HCT116 (cell line): ENCODE data around the gene CAB39. TPM values are rescaled to one million over a fixed set of nuclear protein-coding genes. Genes with fewer than 3 reads are reported as not detected.

Experiments used
- ATAC-seq: fragments of 200-7000 bp; cut with Tn5 transposase; 2 replicates; pipeline ENCODE4 v1.9.1; 2020; ENCODE audit warnings: mild to moderate bottlenecking, moderate library complexity
- BruUV-seq: library from RNA; stranded (reverse); fragments of 400-500 nt; replicated peaks from 2 replicates; lab custom pipeline; 2021; lab: Mats Ljungman, UMichigan
- CTCF ChIA-PET: fragments of 300-600 bp; sonication (Branson Sonifier 250); formaldehyde crosslinking; loops from one replicate; lab custom pipeline; 2021; ENCODE audit warnings: antibody characterized with exemption; lab: Charles Lee
- POLR2A ChIA-PET: fragments of 300-600, 350-600 bp; sonication (Branson Sonifier 250); formaldehyde crosslinking; loops from one replicate; lab custom pipeline; 2021; ENCODE audit warnings: antibody characterized with exemption; lab: Charles Lee
- RAD21 ChIA-PET, 2 experiments: fragments of 300-600 bp; sonication (Branson Sonifier 250); formaldehyde crosslinking; loops; one replicate each; lab custom pipeline; 2023; ENCODE audit warnings: low total read pairs in 2 of 2; ENCODE audit not compliant: uncharacterized antibody in 2 of 2, unreplicated experiment in 2 of 2, low non-redundant PET in 1 of 2; lab: Charles Lee
- DNase-seq: peaks from one replicate; pipeline ENCODE4 v3.0.0-alpha.2; 2010; ENCODE audit warnings: low read depth, low spot score
- H2AFZ ChIP-seq: fragments of 200-600 bp; shearing (Covaris generic), sonication (generic); 2 replicates; pipeline ENCODE4 v1.6.1; 2017; ENCODE audit warnings: low read depth, mixed run types, mixed read lengths, antibody characterized with exemption, low read length; ENCODE audit not compliant: poor library complexity, severe bottlenecking
- H3K27ac ChIP-seq: 2 replicates; pipeline ENCODE4 v1.5.1; 2012; ENCODE audit warnings: low read depth, low read length
- H3K27me3 ChIP-seq: fragments of 200-600 bp; sonication (generic); 2 replicates; pipeline ENCODE4 v1.6.1; 2016; ENCODE audit warnings: mixed run types, low read length, mixed read lengths; ENCODE audit not compliant: insufficient read depth
- H3K36me3 ChIP-seq, 2 experiments: fragments of 200-500 bp in 1 of 2; fragments of 200-600 bp in 1 of 2; sonication (Bioruptor generic) in 1 of 2; sonication (generic) in 1 of 2; 2 replicates each; pipeline versions ENCODE4 v1.5.1 to v1.6.1; 2014 to 2016; ENCODE audit warnings: low read length in 2 of 2, inconsistent platforms in 1 of 2, mixed read lengths in 1 of 2, mixed run types in 1 of 2; ENCODE audit not compliant: insufficient read depth in 2 of 2, control insufficient read depth in 1 of 2
- H3K4me1 ChIP-seq, 2 experiments: fragments of 200-600 bp in 1 of 2; sonication (generic) in 1 of 2; 2 replicates each; pipeline versions ENCODE4 v1.5.1 to v1.6.1; 2012 to 2017; ENCODE audit warnings: low read length in 2 of 2, inconsistent platforms in 1 of 2, mild to moderate bottlenecking in 1 of 2, mixed read lengths in 1 of 2, mixed run types in 1 of 2, moderate library complexity in 1 of 2; ENCODE audit not compliant: insufficient read depth in 2 of 2, control insufficient read depth in 1 of 2
- H3K4me2 ChIP-seq: fragments of 200-600 bp; sonication (generic); 2 replicates; pipeline ENCODE4 v1.6.1; 2017; ENCODE audit warnings: mixed run types, low read length, mixed read lengths
- H3K4me3 ChIP-seq, 2 experiments: fragments of 200-600 bp in 1 of 2; sonication (generic) in 1 of 2; replicated peaks in 1 of 2; 2 replicates each; pipeline ENCODE4 v1.5.1; 2011 to 2016; ENCODE audit warnings: low read length in 2 of 2, control low read depth in 1 of 2, low read depth in 1 of 2, mild to moderate bottlenecking in 1 of 2, mixed read lengths in 1 of 2, mixed run types in 1 of 2
- H3K79me2 ChIP-seq: fragments of 200-600 bp; sonication (generic); 2 replicates; pipeline ENCODE4 v1.6.1; 2017; ENCODE audit warnings: mild to moderate bottlenecking, mixed run types, low read length, moderate library complexity, mixed read lengths; ENCODE audit not compliant: insufficient read depth
- H3K9ac ChIP-seq: fragments of 200-600 bp; sonication (generic); 2 replicates; pipeline ENCODE4 v1.6.1; 2016; ENCODE audit warnings: low read length, mixed read lengths
- H3K9me2 ChIP-seq: fragments of 200-600 bp; sonication (generic), shearing (Covaris generic); 2 replicates; pipeline ENCODE4 v1.6.1; 2017; ENCODE audit warnings: mixed run types, mild to moderate bottlenecking, moderate library complexity; ENCODE audit not compliant: insufficient read depth
- H3K9me3 ChIP-seq, 2 experiments: fragments of 200-500 bp in 1 of 2; fragments of 200-600 bp in 1 of 2; sonication (Bioruptor generic) in 1 of 2; sonication (generic) in 1 of 2; 2 replicates each; pipeline ENCODE4 v1.6.1; 2014 to 2017; ENCODE audit warnings: low read length in 2 of 2, mixed read lengths in 2 of 2, inconsistent platforms in 1 of 2, low read depth in 1 of 2, mild to moderate bottlenecking in 1 of 2, mixed run types in 1 of 2, moderate library complexity in 1 of 2; ENCODE audit not compliant: control insufficient read depth in 1 of 2, insufficient read depth in 1 of 2
- H4K20me1 ChIP-seq: fragments of 200-600 bp; sonication (generic), shearing (Covaris generic); 2 replicates; pipeline ENCODE4 v1.6.1; 2017; ENCODE audit warnings: mixed run types, mild to moderate bottlenecking, moderate library complexity; ENCODE audit not compliant: insufficient read depth
- EGR1 ChIP-seq: IDR thresholded peaks from 2 replicates; pipeline ENCODE4 v1.6.1; 2012; ENCODE audit warnings: low read depth
- ELF1 ChIP-seq: IDR thresholded peaks from 2 replicates; pipeline ENCODE4 v1.6.1; 2012; ENCODE audit warnings: low read depth, borderline replicate concordance
- EZH2 ChIP-seq: fragments of 200-600 bp; sonication (generic); IDR thresholded peaks from 2 replicates; pipeline ENCODE4 v1.6.1; 2017; ENCODE audit warnings: antibody characterized with exemption, mixed run types
- POLR2AphosphoS5 ChIP-seq: IDR thresholded peaks from 2 replicates; pipeline ENCODE4 v1.6.1; 2011; ENCODE audit warnings: mild to moderate bottlenecking, low read depth, low read length, moderate library complexity
- SP1 ChIP-seq: IDR thresholded peaks from 2 replicates; pipeline ENCODE4 v1.6.1; 2012; ENCODE audit warnings: low read depth
- YY1 ChIP-seq: IDR thresholded peaks from 2 replicates; pipeline ENCODE4 v1.6.1; 2011; ENCODE audit warnings: low read length, low read depth, moderate library complexity, mild to moderate bottlenecking; ENCODE audit not compliant: insufficient replicate concordance; ENCODE audit errors: extremely low read depth
- ZFX ChIP-seq: fragments of 450-650 bp; IDR thresholded peaks from 2 replicates; pipeline ENCODE4 v1.6.1; 2017
- ZNF274 ChIP-seq: fragments of 200-500 bp; sonication (Bioruptor generic); IDR thresholded peaks from 2 replicates; pipeline ENCODE4 v1.6.1; 2014; ENCODE audit warnings: mild to moderate bottlenecking, low read depth, low read length, inconsistent platforms
- intact Hi-C: fragments of 100-400 bp; cut with micrococcal nuclease; formaldehyde crosslinking; loops from 2 replicates; pipeline ENCODE4 v1.10.0; 2022
- total RNA-seq: library from RNA; stranded (reverse); gene quantifications from one replicate; pipeline ENCODE4 v1.2.1, GENCODE V29; 2021; ENCODE audit not compliant: unreplicated experiment
- TF ChIP-seq, protein P1 (sequence below): IDR thresholded peaks from 2 replicates; pipeline ENCODE4 v1.6.1; 2012
- TF ChIP-seq, protein P2 (sequence below): IDR thresholded peaks from 2 replicates; pipeline ENCODE4 v1.6.1; 2012
- TF ChIP-seq, protein P3 (sequence below): IDR thresholded peaks from 2 replicates; pipeline ENCODE4 v1.6.1; 2012; ENCODE audit warnings: low read depth

CAB39 gene
- total RNA-seq, 1 experiment from 2014 or later, result 63.6 TPM

DNA sequence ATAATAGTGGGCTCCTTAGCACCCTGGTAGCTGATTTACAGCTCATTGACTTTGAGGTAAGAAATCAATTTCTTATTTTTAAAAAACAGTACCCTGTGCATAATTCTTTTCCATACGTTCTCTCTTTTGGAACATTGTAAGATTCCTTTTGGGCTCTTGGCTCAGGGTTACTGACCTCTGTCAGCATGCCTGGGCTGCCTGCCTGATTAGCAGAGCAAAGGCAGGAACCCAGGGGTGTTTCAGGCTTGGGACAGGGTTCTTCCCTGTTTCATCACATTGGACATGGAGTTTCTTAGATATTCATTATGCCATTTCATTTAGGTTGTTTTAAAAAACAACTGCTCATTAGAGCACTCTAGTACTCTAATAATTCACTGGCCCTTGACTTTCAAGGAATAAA lies 78.3 kb downstream of the CAB39 start:
- no peak for ATAC-seq

More for the DNA sequence above, 78.3 kb downstream of the CAB39 start:
- ChIA-PET RAD21 (no interaction called here), CTCF (no interaction called here), POLR2A (no interaction called here)
- Histone ChIP-seq H3K79me2 (peaks cover 63% of the 10 kb centered on the region), H3K9me3 (peaks cover 7 to 24% of the 10 kb centered on the region in 2 experiments; a peak in 1 of 4 replicates), H3K9me2 (no peaks in the 10 kb centered on the region), H4K20me1 (no peaks in the 10 kb centered on the region), H2AFZ (no peak overlapping the region), H3K9ac (no peak overlapping the region), H3K36me3 (peaks cover 4 to 64% of the 10 kb centered on the region in 2 experiments), H3K27ac (no peak overlapping the region), H3K27me3 (no peaks in the 10 kb centered on the region), H3K4me2 (no peak overlapping the region), H3K4me3 (no peak overlapping the region), H3K4me1 (peaks cover 25 to 50% of the 10 kb centered on the region in 2 experiments)
- BruUV-seq, result no TSS peak
- intact Hi-C loops, result loop anchor here (10.0 kb wide), 4 partner anchors 106 to 866 kb away; partner anchors contain the start of genes FBXO36, SP100 and TRIP12
- no peak for DNase-seq
- TF ChIP-seq, protein P1, sequence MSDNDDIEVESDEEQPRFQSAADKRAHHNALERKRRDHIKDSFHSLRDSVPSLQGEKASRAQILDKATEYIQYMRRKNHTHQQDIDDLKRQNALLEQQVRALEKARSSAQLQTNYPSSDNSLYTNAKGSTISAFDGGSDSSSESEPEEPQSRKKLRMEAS, result no peak
- TF ChIP-seq ZNF274, result no peak
- no peak for TF ChIP-seq ZFX
- TF ChIP-seq SP1, result no peak
- TF ChIP-seq ELF1, result no peak
- no peak for TF ChIP-seq EZH2
- TF ChIP-seq POLR2AphosphoS5, result no peak
- no peak for TF ChIP-seq EGR1
- TF ChIP-seq, protein P2, sequence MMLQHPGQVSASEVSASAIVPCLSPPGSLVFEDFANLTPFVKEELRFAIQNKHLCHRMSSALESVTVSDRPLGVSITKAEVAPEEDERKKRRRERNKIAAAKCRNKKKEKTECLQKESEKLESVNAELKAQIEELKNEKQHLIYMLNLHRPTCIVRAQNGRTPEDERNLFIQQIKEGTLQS, result no peak
- no peak for TF ChIP-seq YY1
- TF ChIP-seq, protein P3, sequence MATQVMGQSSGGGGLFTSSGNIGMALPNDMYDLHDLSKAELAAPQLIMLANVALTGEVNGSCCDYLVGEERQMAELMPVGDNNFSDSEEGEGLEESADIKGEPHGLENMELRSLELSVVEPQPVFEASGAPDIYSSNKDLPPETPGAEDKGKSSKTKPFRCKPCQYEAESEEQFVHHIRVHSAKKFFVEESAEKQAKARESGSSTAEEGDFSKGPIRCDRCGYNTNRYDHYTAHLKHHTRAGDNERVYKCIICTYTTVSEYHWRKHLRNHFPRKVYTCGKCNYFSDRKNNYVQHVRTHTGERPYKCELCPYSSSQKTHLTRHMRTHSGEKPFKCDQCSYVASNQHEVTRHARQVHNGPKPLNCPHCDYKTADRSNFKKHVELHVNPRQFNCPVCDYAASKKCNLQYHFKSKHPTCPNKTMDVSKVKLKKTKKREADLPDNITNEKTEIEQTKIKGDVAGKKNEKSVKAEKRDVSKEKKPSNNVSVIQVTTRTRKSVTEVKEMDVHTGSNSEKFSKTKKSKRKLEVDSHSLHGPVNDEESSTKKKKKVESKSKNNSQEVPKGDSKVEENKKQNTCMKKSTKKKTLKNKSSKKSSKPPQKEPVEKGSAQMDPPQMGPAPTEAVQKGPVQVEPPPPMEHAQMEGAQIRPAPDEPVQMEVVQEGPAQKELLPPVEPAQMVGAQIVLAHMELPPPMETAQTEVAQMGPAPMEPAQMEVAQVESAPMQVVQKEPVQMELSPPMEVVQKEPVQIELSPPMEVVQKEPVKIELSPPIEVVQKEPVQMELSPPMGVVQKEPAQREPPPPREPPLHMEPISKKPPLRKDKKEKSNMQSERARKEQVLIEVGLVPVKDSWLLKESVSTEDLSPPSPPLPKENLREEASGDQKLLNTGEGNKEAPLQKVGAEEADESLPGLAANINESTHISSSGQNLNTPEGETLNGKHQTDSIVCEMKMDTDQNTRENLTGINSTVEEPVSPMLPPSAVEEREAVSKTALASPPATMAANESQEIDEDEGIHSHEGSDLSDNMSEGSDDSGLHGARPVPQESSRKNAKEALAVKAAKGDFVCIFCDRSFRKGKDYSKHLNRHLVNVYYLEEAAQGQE, result no peak
